OCI-M1 (cell line): ENCODE data around the gene MTCH1.
"Not testable (repeated sequence)": the region's sequence is repeated elsewhere in the genome, so short reads cannot be mapped to it uniquely, and the experiment has no call there.

Experiments used
- DNase-seq: peaks from one replicate; lab custom pipeline; 2025; lab: John Stamatoyannopoulos, UW

Gene MTCH1

DNA sequence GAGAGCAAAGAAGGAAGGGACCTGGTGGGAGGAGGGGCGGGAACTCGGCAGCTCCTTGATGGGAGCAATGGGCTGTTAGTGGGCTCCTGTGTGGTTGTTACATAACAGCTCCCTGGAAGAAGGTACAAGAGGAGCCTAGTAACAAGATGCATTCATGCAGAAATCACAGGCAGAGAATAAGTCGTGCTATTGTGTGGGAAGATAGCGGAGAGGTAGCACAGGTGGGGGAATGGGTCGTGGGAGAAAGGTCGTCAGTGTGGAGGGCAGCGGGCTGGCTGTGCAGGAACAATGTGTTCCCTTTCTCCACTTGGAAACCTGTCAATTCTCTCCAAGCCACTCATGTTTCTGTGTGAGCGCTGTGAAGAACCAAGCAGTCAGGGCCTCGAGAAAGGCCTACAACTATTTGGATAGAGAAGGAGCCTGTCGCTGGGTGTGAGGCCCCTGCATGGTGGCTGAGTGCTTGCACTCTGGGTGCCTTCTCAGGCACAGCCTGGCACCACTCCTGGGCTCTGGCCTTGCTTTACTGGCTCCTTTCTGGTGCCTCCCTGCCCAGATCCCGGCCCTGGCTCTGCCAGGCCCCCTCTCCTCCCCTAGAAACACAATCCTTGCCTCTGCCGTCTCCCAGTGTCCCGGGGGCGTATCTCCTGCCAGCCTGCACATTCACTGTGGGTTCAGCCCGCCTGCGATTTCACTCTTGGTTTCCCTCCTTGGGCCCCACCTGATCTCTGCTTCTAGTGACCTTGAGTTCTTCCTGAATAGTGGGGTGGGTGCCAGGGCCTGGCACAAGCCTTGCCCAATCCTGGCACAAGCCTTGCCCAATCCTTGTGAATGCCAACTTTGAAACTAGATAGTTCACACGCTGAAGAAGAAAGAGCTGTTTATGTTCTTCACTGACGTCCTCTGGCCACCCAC is 12.1 kb upstream of the MTCH1 start:
- DNase-seq: no peak

DNA sequence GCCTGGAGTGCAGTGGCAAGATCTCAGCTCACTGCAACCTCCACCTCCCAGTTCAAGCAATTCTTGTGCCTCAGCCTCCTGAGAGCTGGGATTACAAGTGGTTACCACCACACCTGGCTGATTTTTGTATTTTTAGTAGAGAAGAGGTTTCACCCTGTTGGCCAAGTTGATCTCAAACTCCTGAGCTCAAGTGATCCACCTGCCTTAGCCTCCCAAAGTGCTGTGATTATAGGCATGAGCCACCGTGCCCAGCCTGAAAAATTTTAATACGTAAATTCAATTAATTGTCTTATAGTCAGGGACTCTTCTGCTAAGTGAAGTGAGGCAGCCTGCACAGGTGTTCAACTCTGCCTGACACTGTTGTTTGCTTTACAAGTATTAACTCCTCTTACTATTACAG is 4.4 kb upstream of the MTCH1 start:
- DNase-seq: not testable (repeated sequence)

DNA sequence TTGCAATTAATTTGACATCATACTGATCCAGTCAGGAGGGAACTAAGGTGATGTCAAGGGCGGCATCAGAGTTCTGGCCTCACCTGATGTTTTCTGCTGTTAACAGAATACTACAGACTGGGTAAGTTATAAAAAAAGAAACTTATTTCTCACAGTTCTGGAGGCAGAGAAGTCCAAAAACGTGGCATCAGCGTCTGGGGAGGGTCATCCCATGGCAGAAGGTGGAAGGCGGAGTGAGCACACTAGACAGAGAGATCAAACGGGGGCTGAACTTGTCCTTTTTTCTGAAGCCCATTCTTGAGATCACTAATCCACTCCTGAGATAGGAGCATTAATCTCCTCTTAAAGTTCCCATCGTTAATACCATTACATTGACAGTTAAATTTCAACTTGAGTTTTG is 3.3 kb upstream of the MTCH1 start:
- no peak for DNase-seq

DNA sequence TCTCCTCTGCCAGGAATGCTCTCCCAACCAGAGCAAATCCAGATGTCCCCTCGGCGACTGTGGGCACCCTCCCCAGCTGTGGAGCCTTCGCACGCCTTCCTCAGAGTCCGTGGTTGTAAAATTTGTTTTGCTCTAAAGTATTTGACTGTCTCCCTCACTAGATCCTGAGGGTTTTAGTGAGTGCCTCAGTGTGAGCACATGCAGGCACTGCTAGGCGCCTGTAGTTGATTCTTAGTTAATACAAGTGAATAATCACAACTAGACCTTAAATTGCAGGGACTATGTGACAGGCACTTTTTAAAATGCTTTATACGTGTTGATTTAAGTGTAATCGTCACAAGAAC is 680 bp upstream of the MTCH1 start:
- DNase-seq: peak; percentile 67

DNA sequence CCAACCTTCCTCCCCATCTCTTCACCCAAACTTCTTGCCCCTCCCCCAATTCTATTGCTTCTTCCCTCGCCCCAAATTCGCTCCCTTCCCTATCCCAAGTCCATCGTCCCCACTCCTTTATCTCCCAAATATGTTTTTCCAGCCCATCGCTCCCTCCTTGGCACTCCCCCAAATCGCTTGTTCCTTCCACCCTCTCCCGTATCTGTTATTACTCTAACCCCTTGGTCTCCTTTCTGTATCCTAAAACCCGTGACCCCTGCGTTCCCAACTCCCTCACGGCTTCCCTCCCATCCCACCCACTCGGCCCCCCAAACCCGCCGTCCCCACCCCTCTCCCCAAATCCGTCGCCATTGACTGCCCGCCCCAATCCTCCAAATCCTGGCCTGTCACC is 584 bp downstream of the MTCH1 start:
- no peak for DNase-seq

DNA sequence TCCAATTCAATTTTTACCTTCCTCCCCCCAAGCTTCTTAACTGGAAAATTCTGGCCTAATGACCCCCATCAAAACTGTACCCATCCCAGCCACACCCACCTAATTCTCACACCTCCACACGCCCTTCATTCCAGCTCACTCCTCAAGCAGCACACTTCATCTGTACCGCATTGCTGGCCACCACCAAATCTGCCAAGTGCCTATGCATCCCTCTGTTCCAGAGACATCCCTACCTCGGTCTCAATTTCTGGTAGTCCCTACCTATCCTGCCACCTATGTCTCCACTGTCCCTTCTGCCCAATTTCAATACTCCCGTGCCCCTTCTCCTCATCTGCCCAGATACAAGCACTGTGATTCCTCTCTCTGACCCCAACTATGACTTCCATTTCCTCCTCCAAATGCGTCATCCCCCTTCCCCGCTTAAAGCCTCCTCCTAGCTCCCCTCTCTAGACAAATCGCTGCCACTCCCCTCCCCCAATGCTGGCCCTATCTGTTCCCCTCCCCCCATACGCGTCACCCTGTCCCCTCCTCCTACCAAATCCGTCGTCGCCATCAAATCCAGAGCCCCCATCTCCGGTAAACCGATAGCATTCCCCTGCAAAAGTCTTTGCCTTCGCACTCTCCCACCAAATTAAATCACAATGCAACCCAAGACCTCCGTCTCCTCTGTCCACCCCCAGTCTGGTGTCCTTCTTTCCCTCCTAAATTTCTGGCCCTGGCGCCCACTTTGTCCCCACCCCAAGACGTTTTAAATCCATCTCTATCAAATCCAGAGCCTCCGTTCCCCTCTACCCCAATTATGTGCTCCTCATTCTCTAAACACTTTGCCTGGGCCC is 1.2 kb downstream of the MTCH1 start:
- peak; percentile 68 for DNase-seq

DNA sequence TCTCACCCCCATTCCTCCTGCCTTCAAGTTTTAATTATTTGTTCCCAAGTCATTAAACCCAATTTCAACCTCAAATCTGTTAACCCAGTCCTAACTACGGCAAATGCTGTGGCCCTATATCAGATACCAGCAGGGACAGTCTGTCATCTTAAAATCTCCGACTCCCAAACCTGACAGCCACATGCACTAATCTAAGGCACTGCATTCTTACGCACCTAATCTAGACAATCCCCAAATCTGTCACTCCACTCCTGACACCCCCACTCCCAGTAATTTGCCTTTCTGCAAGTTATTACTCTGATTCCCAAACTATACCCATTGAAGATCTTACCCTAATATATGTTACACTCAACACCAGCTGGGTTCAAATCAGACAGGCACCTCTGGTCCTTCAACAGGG is 2.5 kb downstream of the MTCH1 start:
- DNase-seq: no peak

DNA sequence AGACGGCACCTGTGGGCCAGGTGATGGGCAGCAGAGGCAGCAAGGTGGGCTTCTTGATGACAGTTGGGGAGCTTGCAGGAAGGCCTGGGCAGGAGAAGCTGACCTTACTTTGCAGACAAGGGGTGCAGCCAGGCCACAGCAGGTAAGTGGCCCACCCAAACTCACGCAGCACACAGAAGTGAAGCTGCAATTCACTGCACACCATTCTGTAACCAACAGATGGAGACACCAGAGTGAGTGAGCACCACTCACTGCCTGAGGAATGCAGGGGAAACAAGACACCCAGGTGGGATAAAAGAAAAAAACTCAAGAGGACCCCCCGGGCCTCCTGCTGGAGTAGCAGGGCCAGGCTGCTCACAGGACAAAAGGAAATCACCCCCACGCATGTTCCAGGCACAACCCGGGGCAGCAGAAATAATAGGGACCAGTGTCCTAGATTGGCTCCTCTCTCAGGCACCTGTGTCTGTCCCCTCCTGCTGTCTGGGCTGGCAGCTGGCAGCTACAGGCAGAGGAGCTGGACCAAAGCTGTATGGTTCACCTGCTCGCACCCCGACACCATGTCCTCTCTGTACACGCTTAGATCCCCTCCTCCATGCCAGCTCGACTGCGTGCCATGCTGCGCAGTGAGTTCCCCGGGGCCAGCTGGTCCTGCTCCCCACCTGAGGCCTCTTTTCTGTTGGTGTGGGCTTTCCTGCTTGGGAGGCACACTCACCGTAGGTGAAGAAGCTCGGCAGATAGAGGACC is 4.9 kb downstream of the MTCH1 start:
- DNase-seq: no peak

DNA sequence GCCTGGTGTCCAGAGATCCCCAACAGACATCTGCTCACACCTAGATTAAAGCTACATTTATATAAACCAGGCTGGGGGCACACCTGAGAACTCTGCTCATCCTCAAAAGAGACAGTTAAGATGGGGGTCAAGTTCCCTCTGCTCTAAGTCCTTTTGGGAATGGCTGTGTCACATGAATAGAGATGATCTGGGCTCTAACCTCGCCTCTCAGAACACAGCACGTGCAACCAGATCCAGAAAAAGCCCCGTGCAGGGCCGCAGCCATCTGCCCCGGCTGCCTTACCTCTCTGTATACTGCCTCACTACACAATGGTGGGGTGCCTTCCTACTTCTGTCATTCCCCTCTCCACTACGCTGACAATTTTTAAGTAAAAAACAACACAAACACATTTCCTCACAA is 5.9 kb downstream of the MTCH1 start:
- DNase-seq: no peak

DNA sequence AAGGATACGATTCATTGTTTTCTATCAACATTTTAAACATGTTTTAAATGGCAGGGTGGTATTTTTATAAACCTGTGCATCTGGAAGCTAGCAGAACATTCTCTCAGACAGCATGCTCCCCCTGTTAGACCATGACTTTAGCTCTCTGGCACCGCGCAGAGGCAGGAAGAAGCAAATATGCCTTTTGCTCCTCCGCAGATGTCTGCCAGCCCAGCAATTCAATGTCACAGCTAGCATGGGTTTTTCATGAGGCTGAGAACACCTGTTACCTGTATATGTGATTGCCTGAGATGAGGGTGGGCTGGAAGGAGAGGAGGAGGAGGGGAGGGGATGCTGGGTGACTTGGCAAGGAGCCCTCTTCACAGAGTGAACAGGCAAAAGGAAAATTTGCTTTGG is 6.7 kb downstream of the MTCH1 start:
- DNase-seq: no peak

DNA sequence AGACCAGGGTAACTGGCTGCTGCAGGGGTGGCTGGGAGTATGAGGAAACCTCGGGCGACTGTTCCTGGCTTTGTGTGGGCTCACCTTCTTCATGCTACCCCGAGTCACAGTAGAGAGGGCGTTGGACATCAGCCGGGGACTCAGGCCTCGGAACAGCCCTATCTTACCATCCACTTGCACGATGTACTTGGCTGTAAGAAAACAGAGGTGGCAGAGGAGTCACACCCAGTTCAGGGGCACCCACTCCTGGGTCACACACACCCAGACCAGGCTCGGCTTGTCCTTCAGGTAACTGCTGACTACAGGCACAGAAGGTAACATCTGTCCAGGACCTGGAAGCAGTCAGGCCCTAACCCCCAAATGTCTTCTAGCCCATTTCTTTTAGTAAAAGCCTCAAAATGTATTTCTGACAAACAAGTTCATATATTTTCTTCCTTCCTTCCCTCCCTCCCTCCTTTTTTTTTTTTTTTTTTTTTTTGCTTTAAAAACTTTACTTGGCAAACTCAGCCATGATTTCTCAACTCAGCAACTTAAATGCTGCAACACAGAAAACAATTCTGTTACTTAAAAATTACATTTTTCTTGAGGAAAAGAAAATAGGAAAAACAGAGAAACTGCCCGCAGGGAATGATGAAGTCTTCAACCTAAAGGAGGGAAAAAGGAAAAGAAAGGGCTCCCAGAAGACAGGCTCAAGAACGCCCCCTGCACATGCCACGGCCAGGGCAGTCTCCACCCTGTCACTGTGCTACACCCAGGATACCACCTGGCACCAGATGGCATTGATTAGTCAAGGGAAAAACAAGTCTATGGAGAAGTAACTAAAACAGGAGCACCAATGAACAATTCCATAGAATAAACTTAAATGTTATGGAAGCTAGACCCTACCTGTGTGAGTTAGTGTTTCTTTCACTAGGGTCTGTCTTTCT is 7.3 kb downstream of the MTCH1 start:
- DNase-seq: no peak

DNA sequence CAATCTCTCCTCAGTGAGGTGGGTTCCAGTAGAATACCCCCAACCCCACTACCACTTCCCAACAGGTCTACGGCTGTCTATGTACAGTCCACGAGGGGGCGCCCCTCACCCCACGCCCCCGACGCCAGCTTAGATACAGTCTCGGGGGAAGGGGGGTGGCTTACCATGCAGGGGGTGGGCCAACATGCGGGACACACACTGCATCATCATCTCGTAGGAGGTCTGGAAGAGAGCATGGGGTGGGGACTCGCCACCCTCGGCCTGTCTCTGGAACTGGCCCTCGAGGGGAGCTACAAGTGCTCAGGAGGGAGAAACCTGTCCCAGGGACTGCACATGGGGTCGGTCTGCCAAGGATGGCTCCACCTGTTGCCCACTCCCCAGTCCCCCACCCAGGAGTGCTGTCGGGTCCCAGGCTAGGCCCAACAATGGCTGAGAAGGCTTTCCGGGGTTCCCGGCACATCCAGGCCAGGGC is 8.5 kb downstream of the MTCH1 start:
- no peak for DNase-seq

DNA sequence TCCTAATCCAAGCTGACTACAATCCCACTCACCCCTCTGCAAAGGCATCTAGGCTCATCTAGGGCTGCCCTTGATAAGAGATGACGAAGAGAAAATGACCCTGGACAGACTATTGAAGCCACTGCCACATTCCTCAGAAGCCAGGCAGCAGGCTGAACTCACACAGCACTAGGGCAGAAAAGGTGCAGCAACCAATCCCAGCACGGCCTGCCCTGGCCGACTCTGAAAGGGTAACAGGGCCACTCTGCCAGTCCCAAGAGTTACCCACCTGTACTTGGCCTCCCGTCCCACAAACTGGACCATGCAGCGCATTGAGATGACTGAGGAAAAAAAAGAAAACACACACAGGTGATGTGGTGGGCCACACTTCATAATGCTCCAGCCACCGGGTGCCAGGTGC is 9.1 kb downstream of the MTCH1 start:
- DNase-seq: no peak

DNA sequence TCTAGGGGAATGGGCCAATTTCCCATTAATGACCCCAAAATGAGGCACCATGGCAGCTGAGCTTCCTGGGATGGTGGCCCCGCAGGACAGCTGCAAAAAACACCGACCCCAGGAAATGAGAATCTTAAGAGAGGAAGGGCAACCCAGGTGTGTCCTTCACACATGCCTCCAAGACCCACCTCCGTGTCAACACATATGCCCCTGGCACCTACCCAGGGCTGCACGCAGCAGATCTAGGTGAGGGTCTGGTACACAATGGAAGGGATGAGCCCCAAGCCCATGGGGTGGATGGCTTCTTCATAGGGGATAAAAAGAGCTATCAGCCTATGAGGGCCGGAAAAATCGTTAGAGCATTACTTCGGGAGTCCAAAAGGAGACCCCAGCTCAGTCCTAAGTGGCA is 9.5 kb downstream of the MTCH1 start:
- DNase-seq: no peak

DNA sequence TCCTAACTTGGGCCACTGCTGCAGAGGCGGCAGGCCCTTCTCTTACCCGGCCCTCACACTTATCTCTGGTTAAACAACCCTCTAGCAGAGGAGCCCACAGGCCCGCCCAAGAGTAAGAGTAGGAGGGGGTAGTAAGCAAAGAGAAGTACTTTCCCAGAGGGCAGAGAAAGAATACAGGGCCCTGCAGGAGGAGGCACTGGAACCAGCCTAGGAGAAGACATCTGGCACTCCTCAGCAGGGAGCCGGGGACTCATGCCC is 10.1 kb downstream of the MTCH1 start:
- no peak for DNase-seq

DNA sequence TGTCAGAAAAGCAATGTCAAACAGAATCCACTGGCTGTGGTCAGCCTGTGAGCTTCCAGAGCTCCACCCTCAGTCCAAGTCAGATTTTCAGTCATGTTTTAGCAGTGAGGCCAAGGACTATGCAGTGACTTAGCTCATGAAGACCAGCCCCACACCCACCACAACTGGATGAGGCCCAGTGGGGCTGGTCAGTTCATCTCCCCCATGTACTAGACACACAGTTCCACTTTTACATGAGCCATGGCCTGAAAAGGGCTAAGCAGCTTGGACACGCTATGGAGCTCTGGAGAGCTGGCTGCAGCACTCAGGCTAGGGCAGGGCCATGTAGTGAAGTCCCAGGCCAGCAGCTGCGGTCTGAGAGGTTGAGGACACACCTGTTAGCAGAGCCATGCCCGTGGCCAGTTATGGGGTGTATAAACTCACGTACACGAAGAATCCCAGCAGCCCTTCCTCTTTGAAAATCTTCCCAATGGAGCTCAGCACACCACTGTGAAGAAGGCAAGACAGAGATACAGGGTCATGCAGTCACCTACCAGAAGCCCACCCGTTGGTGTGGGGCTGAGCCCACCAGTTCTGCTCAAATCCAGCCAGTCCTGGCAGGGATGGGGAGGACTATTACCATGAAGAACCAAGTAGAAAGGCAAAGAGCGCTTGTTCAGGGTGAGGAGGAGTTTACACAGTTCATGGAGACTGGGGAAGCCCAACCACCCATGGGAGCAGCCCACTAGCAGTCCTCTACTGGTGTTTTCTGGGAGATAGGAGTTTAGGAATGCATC is 10.6 kb downstream of the MTCH1 start:
- DNase-seq: no peak

DNA sequence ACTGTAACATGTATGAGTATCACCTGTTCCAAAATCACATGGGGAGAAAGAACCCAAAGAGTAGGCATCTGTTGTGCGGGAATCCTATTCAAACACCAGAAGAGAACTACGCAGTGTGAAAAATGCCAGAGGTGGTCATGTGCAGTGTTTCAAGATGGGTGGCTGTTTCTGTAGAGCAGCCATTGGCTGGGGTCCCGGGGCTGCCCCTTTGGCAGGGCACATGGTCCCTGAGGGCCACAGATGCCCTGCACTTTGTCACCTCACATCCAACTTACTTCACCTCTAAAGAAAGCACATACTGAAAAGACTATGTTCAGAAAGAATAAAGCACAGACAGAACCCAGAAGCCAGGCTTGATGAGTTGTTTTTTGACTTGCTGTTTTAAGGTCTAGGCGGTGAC is 12.3 kb downstream of the MTCH1 start:
- DNase-seq: no peak

DNA sequence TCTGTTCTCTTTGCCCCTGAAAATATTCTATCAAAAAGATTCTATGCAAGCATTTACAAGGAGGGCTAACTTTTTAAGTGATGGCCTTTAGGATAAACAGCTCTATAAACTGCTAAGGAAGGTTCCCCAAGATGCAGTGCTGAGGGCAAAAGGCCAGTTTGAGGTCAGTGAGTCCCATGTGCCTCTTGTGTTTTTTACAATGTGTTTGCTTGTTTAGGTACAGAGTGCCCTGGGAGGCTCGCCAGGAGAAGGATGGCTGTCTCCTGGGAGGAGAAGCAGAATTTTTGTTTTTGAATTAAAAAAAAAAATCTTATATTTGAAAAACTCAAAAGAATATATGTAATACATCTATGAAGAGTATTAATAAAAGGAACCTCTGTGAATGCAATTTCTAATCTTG is 12.8 kb downstream of the MTCH1 start:
- no peak for DNase-seq

DNA sequence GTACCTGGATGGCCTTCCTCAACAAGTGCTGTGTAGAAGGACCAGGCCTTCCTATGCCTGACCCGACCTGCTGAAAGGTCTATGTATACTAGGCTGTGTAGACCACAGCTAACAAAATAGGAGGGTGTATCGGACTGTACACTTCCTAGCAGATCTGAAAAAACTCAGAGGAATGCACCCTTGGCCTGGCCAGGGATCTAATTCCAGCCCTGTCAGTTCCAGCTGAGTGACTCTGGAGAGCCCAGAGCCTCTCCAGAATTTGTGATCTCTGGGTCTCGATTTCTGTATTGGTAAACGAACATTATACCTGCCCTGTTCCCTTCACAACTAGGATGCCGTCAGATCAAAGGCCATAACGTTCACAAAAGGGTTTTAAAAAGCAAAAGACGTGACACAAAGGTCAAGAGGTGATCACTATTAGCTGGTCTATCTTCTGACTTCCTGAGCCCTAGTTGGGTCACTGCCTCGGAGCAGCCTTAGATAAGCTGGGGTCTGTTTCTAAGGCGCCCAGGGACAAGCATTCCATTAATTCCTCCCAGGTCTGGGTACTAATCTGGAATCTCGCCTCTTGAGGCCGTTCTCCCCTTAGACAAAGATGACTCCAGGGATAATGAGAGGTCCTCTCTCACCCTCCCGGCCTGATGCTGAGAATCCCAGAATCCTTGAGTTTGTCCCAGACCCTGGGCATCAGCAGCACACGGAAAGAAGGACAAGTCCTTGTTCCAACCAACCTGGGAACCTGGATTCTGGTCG is 13.9 kb downstream of the MTCH1 start:
- DNase-seq: no peak
